Natural killer cell (primary cell): ENCODE results near the gene CERT1. TPM values are rescaled to one million over a fixed set of nuclear protein-coding genes. Genes with fewer than 3 reads are reported as not detected.

Experiments used
- ATAC-seq, 3 donors: fragments of 150-1000 bp in 2 of 3; fragments of 200-7000 bp in 1 of 3; cut with Tn5 transposase; 1 replicate in 1 of 3; 2 replicates in 2 of 3; pipeline ENCODE4 v1.10.0; 2021; ENCODE audit warnings: mild to moderate bottlenecking in 2 of 3, moderate library complexity in 2 of 3
- DNase-seq, 2 donors: peaks; one replicate each; pipeline versions ENCODE4 v3.0.0 to v3.0.0-alpha.2; 2013 to 2021; ENCODE audit warnings: mixed read lengths in 1 of 2
- H3K27ac ChIP-seq: one replicate; pipeline ENCODE4 v1.5.1; 2013; ENCODE audit warnings: mild to moderate bottlenecking, low read length
- H3K27me3 ChIP-seq: one replicate; pipeline ENCODE4 v1.6.1; 2013; ENCODE audit warnings: low read length; ENCODE audit not compliant: control insufficient read depth, insufficient read depth
- H3K36me3 ChIP-seq: one replicate; pipeline ENCODE4 v1.6.1; 2013; ENCODE audit warnings: low read length; ENCODE audit not compliant: control insufficient read depth, insufficient read depth
- H3K4me1 ChIP-seq: one replicate; pipeline ENCODE4 v1.6.1; 2013; ENCODE audit warnings: low read length; ENCODE audit not compliant: control insufficient read depth, insufficient read depth
- H3K4me3 ChIP-seq: one replicate; pipeline ENCODE4 v1.5.1; 2013; ENCODE audit warnings: low read length
- H3K9me3 ChIP-seq: one replicate; pipeline ENCODE4 v1.6.1; 2013; ENCODE audit warnings: low read length; ENCODE audit not compliant: control insufficient read depth, insufficient read depth
- H3K27ac Mint-ChIP-seq, 2 donors: one replicate each; pipeline ENCODE4 v1.8.0; 2022; ENCODE audit warnings: mild to moderate bottlenecking in 2 of 2, mixed read lengths in 2 of 2, moderate library complexity in 1 of 2
- H3K27me3 Mint-ChIP-seq, 2 donors: one replicate each; pipeline ENCODE4 v1.8.0; 2022; ENCODE audit warnings: low read depth in 2 of 2, mixed read lengths in 2 of 2
- H3K36me3 Mint-ChIP-seq: one replicate; pipeline ENCODE4 v1.8.0; 2022; ENCODE audit warnings: mixed read lengths
- H3K4me1 Mint-ChIP-seq, 2 donors: one replicate each; pipeline ENCODE4 v1.8.0; 2022; ENCODE audit warnings: mixed read lengths in 2 of 2
- H3K4me3 Mint-ChIP-seq: one replicate; pipeline ENCODE4 v1.8.0; 2022; ENCODE audit warnings: mild to moderate bottlenecking, moderate library complexity, mixed read lengths
- H3K9me3 Mint-ChIP-seq, 2 donors: one replicate each; pipeline ENCODE4 v1.8.0; 2022; ENCODE audit warnings: mixed read lengths in 2 of 2
- CTCF ChIP-seq: fragments of 200-600 bp; IDR thresholded peaks from one replicate; pipeline ENCODE4 v1.8.0; 2022; ENCODE audit warnings: antibody characterized with exemption
- WGBS: methylation state at CpG from one replicate; pipeline ENCODE4 v1.1.7; 2013; ENCODE audit warnings: missing lambda C conversion rate; ENCODE audit not compliant: insufficient coverage; 5-methylcytosine and 5-hydroxymethylcytosine counted together
- intact Hi-C: fragments of 100-400 bp; cut with micrococcal nuclease; formaldehyde crosslinking; loops from one replicate; pipeline ENCODE4 v1.14.2; 2022
- total RNA-seq, 4 donors: library from RNA; stranded (reverse); fragments of 120-200 nt in 1 of 4; gene quantifications; one replicate each; pipeline versions ENCODE4 v1.2.3 to v1.2.4, GENCODE V29; 2013 to 2022

CERT1 gene
- total RNA-seq, 3 donors from 2014 or later (not counting 1 experiment from before 2014, with no cell fraction given), result 50.1 to 51.4 (median 50.2) TPM

GRCh38 chr5:75484605-75485004, 26.8 kb downstream of the CERT1 start:
- no peaks in the 10 kb centered on the region for H3K27me3 ChIP-seq
- TF ChIP-seq CTCF, result no peak
- ATAC-seq, result no peak
- H3K4me1 ChIP-seq, result no peaks in the 10 kb centered on the region
- Mint-ChIP-seq H3K4me1 (peaks cover 58 to 67% of the 10 kb centered on the region in 2 donors), H3K27ac (no peak overlapping the region), H3K4me3 (no peak overlapping the region), H3K36me3 (peaks cover 12% of the 10 kb centered on the region), H3K9me3 (no peaks in the 10 kb centered on the region), H3K27me3 (no peaks in the 10 kb centered on the region)
- H3K27ac ChIP-seq, result no peak overlapping the region
- no peak overlapping the region for H3K4me3 ChIP-seq
- no peaks in the 10 kb centered on the region for H3K9me3 ChIP-seq
- H3K36me3 ChIP-seq, result no peaks in the 10 kb centered on the region
- WGBS, result no CpG with 5 or more reads among the region's 1 CpG
- intact Hi-C loops, result no loop called here
- DNase-seq, result no peak

GRCh38 chr5:75482482-75482881, 28.9 kb downstream of the CERT1 start:
- Mint-ChIP-seq H3K9me3 (no peaks in the 10 kb centered on the region), H3K27ac (no peak overlapping the region), H3K36me3 (peaks cover 12% of the 10 kb centered on the region), H3K27me3 (no peaks in the 10 kb centered on the region), H3K4me1 (peaks cover 47 to 57% of the 10 kb centered on the region in 2 donors), H3K4me3 (no peak overlapping the region)
- intact Hi-C loops, result no loop called here
- no peak for DNase-seq
- Histone ChIP-seq H3K4me1 (no peaks in the 10 kb centered on the region), H3K27me3 (no peaks in the 10 kb centered on the region), H3K9me3 (no peaks in the 10 kb centered on the region), H3K4me3 (no peak overlapping the region), H3K36me3 (no peaks in the 10 kb centered on the region), H3K27ac (no peak overlapping the region)
- no peak for ATAC-seq
- 98% methylated on average over 3 of the region's 3 CpGs for WGBS
- no peak for TF ChIP-seq CTCF

GRCh38 chr5:75481024-75481423, 30.4 kb downstream of the CERT1 start:
- Mint-ChIP-seq H3K9me3 (no peaks in the 10 kb centered on the region), H3K36me3 (peaks cover 12% of the 10 kb centered on the region), H3K4me3 (no peak overlapping the region), H3K27me3 (no peaks in the 10 kb centered on the region), H3K27ac (no peak overlapping the region), H3K4me1 (peaks cover 40 to 58% of the 10 kb centered on the region in 2 donors)
- Histone ChIP-seq H3K27me3 (no peaks in the 10 kb centered on the region), H3K4me1 (no peaks in the 10 kb centered on the region), H3K4me3 (no peak overlapping the region), H3K36me3 (no peaks in the 10 kb centered on the region), H3K9me3 (no peaks in the 10 kb centered on the region), H3K27ac (no peak overlapping the region)
- TF ChIP-seq CTCF, result no peak
- intact Hi-C loops, result no loop called here
- 96% methylated on average over 3 of the region's 4 CpGs for WGBS
- ATAC-seq (no peak), DNase-seq (no peak)

- no peak overlapping the region for H3K27ac Mint-ChIP-seq
- H3K36me3 ChIP-seq, result no peaks in the 10 kb centered on the region
- peaks cover 25 to 50% of the 10 kb centered on the region in 2 donors for H3K4me1 Mint-ChIP-seq
- intact Hi-C loops, result no loop called here
- H3K9me3 Mint-ChIP-seq, result peaks cover 0 to 4% of the 10 kb centered on the region in 2 donors
- DNase-seq (no peak), ATAC-seq (no peak)
- H3K4me3 ChIP-seq, result no peak overlapping the region
- no peak for TF ChIP-seq CTCF
- H3K27me3 ChIP-seq, result no peaks in the 10 kb centered on the region
- no peaks in the 10 kb centered on the region for H3K27me3 Mint-ChIP-seq
- H3K36me3 Mint-ChIP-seq, result peaks cover 7% of the 10 kb centered on the region
- H3K4me3 Mint-ChIP-seq, result no peak overlapping the region
- WGBS, result 95% methylated on average over 3 of the region's 4 CpGs
- H3K27ac ChIP-seq, result no peak overlapping the region
- H3K4me1 ChIP-seq, result no peaks in the 10 kb centered on the region
- no peaks in the 10 kb centered on the region for H3K9me3 ChIP-seq
Measured at GRCh38 chr5:75475364-75475763, 36.1 kb downstream of the CERT1 start.
